ENCODE measurements around the gene GNB5.
A peak's percentile ranks its signal among the peaks of the same experiment; 100 is the strongest.

The GNB5 gene

GRCh38 chr15:52143873-52144272, 47.3 kb downstream of the GNB5 start:
- DNase-seq (ENCODE audit: low spot score) = no peak

- DNase-seq (ENCODE audit: low spot score) = no peak
Measured at GRCh38 chr15:52140646-52141045, 50.5 kb downstream of the GNB5 start.

DNA sequence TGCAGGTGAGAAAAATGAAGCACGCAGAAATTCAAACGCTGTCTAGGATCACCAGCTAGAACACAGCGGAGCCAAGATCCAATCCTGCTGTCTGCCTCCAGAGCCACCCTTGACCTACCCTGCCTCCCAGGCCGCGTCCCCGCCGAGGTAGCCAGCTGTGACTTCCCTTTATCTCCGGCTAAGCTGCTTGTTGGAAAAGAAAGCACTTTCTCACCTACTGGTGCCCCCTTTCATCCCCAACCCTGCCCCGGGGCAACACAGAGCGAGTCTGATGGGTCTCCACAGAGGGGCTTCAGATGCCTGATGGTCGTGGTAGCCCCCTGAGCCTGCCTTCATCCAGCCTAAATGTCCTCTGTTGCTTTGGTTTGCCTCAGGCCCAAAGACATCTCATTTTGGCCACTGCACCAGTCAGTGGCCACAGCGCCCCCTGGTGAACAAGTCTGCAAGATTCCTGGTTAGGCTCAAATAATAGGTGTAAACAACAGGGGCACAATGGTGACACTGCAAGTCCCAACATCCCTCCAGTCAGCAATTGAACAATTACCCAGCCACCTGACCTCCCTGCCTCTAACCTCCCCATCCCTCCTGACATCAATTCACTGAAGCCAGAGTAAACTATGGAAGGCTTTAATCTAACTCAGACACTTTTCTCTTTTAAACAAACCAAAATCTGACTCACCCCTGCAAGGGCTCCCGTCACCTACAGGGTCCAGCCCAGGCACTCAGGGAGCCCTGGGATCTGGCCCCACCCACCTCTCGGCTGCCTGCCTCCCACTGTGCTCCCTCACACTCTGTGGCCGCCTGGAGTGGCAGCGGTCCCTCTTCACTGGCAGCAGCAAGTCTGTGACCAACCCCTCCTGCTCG, 51.4 kb downstream of the GNB5 start:
- DNase-seq (ENCODE audit: low spot score) = peak; percentile 88

DNA sequence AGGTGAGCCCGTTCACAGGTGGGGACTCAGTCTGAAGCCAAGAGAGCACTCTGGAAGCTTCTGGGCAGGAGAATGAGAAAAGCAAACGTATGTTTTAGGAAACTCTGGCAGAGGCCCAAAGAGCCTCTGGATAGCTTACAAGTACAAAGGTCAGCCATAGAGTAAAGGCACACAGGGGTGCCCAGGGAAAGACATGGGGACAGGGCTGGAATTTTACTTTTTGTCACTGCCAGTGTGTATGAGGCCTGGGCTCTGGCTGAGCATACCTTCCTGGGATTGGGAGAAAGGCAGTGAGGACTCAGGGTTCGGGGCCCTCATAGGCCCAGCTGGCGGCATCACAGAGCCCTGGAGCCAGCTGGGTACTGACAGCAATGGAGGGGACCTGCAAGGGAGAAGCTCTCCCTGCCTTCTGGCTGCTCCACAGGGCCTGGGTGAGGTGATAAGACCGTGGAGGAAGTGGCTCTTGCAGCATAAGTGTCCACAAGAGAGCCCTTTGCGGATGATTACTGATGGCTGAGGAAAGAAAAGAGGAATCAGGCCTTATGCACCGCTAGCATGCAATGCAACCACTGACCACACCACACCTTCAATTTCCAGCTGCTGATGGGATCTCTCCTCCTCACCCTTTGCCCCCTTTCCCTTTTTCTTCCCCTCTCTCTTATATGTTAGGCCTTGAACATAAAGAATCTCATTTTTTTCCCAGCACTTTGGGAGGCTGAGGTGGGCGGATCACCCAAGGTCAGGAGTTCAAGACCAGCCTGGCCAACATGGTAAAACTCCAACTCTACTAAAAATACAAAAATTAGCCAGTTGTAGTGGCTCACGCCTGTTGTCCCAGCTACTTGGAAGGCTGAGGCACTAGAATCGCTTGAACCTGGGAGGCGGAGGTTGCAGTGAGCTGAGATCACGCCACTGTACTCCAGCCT, 53.5 kb downstream of the GNB5 start:
- DNase-seq (ENCODE audit: low spot score) = no peak

- no peak for DNase-seq (ENCODE audit: low spot score)
Measured at GRCh38 chr15:52136442-52136980, 54.7 kb downstream of the GNB5 start.

GRCh38 chr15:52134502-52135144, 56.6 kb downstream of the GNB5 start:
- DNase-seq (ENCODE audit: low spot score) = no peak

DNA sequence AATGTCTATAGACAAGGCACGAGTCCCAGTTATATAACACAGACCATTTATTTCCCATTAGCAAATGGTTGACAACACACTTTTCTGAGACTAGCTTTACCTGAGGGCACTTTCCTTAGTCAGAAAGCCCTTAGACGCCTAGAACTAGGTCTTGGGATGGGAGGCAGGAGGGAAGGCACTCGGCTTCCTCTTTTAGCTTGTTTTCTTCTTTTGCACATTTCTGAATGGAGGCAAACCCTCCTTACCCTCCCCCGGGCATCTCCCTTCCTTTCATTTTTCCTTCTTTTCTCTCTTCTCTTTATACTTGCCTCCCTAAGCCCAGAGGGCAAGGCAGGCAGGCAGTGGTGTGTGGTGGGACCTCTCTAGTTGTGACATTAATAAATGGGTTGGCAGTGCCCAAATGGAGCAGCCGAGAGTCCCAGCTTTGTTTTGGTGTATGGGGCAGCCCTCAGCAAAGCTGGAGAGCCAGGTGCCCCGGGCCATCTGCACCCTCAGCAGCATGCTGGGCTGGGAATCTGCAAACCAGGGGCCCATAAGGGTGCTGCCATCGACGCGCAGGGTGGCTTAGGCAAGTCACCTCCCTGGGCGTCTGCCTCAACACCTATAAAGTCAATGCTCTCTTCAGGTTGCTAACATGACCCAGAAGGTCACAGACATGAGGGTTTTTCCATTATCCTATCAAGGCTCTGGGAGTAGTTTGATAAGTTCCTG, 57.5 kb downstream of the GNB5 start:
- DNase-seq (ENCODE audit: low spot score) = no peak

DNA sequence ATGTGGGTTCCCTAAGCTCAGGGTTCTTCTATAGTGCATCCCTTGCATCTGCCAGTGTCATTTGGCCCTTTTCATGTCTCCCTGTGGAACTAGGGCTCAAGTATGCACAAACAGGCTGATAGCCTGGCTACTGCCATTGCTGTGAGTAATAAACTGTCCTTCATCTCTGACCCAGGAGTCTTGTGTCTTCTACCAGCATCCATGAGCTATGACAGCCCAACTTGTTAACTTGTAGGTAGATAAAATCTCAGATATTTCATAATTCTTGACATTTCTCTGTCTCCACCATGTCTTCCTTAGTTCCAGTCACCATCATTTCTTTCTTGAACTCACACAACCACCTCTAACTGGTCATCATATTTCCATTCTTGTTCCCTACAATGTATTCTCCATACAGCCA, 59.1 kb downstream of the GNB5 start:
- no peak for DNase-seq (ENCODE audit: low spot score)

DNA sequence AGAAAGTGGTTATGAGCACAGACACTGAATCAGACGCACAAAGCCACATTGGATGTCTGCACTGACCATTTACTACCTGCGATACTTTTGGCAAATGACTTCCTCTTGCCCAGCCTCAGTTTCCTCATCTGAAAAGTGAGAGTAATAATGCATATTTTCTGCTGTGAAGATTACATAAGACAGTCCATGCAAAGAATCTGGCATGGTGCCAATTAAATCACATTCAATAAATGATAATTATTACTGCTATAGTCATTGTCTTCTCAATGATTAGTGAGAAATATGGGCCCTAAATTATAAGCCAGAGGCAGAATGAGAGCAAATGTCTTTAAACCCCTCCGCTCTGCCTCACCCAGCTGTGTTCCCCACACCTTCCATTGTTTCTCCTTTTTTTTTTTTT, 62.6 kb downstream of the GNB5 start:
- DNase-seq (ENCODE audit: low spot score) = no peak

GRCh38 chr15:52124270-52124880, 66.8 kb downstream of the GNB5 start:
- no peak for DNase-seq (ENCODE audit: low spot score)

DNA sequence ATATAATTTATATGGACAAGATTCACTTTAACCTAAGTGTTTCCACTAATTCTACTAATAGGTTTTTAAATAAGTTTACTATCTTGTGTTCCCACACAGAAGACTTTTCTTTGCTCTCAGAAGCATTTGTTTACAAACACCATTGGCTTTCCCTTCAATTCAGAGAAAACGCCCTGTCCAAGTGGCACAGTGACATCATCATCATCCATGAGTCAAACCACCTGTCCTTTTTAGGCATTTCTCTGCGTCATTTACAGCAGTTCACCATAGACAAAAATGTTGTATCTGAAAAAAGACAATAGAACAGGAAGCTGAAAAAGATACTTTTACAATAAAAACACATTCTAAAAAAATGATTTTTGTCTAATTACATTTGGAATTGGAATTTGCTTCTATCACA, 69.3 kb downstream of the GNB5 start:
- no peak for DNase-seq (ENCODE audit: low spot score)

DNA sequence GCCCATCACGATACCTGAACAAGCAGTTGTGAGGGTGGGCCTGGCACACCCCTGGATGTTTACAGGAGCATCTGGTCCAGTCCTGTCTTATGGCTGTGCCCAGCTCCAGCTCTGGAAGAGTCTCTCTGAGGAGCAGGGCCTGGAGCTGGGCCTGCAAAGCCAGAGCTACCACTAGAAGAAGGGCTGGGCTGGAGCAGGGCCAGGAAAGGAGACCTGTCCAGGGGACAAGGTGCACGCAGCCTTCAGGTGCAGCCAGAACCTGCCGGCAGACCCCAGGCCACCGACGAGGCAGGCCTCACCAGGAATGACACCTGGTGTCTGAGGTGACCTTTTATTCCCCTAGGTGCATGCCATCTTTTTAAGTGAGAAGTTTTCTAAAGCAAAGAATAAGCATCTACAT, 70.2 kb downstream of the GNB5 start:
- no peak for DNase-seq (ENCODE audit: low spot score)

DNA sequence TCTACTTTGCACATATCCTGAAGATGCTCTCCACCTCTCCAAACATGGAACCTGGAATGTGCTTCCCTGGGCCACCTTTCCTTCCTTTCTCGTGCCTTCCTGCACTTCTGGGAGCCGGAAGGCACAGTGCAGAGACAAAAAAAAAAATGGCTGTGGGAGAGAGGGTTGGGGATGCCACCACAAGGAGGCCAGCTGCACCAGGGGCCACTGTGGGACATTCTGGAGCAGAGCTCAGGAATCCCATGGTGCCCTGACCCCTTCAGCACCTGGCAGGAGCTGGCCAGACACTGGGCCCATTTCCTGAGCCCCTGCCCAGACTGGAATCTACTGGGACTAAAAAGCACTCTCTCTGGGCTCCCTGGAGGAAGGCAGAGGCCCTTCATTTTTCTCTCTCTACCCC, 70.7 kb downstream of the GNB5 start:
- DNase-seq (ENCODE audit: low spot score) = no peak

GRCh38 chr15:52118969-52119749, 72.0 kb downstream of the GNB5 start:
- DNase-seq (ENCODE audit: low spot score) = no peak

DNA sequence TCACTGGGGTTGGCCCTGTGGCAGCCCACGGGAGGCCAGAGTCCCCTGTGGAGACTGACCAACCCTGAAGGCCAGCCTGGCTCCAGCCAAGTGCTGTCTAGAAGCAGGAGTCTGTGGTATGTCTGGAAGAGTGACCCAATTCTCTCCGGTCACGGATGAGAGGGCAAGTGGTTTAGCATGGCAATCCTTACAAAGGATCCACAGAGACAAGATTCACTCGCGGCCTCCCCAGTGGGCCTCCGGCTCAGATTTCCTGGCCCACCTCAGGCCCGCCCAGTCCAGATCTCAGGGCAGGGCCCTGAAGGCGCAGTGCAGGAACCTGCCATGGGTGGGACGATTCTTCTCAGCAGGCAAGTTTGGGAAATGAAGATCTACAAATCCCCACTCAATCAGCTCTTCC, 73.6 kb downstream of the GNB5 start:
- no peak for DNase-seq (ENCODE audit: low spot score)

GRCh38 chr15:52115598-52116427, 75.4 kb downstream of the GNB5 start:
- no peak for DNase-seq (ENCODE audit: low spot score)

- DNase-seq (ENCODE audit: low spot score) = no peak
Measured at GRCh38 chr15:52114261-52115055, 76.7 kb downstream of the GNB5 start.

DNA sequence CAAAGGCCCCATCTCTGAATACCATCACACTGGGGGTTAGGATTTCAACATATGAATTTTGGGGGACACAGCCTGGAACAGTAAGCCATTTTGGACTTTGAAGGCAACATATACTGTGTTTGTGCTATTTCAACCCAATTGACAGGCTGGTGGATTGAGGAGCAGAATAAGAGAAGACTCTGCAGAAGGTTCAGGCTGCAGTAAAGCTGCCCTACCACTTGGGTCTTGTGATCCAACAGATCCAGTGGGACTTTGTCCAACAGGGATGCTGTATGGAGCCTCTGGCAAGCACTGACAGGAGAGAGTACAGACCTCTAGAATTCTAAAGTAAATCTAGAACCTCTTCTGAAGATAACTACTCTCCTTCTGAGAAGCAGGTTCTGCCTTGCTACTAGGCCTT, 77.5 kb downstream of the GNB5 start:
- DNase-seq (ENCODE audit: low spot score) = no peak

DNA sequence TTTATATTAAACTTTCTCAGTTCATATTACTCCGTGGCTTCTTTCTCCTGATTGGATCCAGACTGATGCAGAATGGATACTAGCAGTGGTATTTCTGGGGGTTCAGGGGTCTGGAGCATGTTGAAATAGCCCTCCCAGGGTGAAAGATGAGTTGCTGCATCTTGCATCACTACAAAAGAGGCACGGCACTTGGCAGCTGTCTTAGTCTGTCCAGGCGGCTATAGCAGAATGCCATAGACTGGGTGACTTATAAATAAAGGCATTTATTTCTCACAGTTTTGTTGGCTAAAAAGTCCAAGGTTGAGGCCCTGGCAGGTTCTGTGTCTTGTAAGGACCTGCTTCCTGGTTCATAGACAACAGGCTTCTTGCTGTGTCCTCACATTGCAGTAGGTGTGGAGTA, 78.0 kb downstream of the GNB5 start:
- no peak for DNase-seq (ENCODE audit: low spot score)

All from iPS-NIHi11 (cell line).